Activated naive CD4-positive, alpha-beta T cell treated with anti-CD3 and anti-CD28 coated beads, Interleukin-2, amount 50 U/mL, for 24 hours (primary cell): ENCODE data around the gene ZNF334.

Experiments
- H3K27ac Mint-ChIP-seq: one replicate; pipeline ENCODE4 v1.8.0; 2021; ENCODE audit warnings: mild to moderate bottlenecking, mixed read lengths
- H3K27me3 Mint-ChIP-seq: one replicate; pipeline ENCODE4 v1.8.0; 2021; ENCODE audit warnings: mixed read lengths
- H3K36me3 Mint-ChIP-seq: one replicate; pipeline ENCODE4 v1.8.0; 2021; ENCODE audit warnings: mixed read lengths
- H3K4me1 Mint-ChIP-seq: one replicate; pipeline ENCODE4 v1.8.0; 2021; ENCODE audit warnings: mixed read lengths
- H3K4me3 Mint-ChIP-seq: one replicate; pipeline ENCODE4 v1.8.0; 2021; ENCODE audit warnings: mild to moderate bottlenecking, mixed read lengths
- H3K9me3 Mint-ChIP-seq: one replicate; pipeline ENCODE4 v1.8.0; 2021; ENCODE audit warnings: mixed read lengths

The ZNF334 gene

DNA sequence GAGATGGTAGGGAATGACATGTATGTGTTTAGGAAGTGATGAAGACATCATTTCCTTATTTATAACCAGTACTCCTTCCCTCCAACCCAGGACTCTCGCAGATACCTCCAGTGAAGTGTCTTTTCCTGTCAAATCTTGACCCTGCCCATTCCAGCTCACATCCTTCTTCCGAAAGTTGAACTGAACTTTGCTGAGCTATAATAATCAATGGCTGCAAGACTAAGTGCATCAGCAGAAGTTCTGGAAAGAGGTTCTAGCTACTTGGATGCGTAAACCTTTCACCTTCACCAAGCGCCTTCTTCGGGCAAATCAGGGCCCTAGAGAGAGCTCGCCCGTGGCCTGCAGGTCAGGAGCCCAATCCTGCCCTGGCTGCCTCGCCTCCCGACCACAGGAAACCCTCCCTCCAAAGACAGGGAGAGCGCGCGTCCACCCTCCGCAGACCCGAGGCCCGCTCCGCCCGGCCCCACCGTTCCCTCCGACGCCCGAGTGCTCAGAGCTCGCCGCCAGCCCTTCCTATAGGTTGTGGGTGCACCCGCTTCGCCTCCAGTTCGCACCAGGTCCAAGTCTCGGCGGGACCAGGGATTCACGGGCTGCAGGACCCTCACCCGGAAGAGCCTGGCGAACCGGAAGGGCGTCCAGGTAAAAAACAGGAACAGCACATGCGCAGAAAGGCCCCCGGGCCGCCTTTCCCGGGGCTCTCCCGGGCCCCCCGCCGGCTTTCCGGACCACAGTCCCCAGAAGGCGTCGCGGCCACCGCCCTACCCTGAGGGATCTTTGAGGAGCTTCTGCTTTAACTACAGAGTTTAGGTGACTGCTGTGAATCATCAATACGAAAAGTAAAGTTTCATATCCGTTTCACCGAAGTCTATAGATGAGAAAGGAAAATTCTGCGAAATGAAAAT is at the start of gene ZNF334:
ZNF334 (minus strand) TSS at position 617 of the 902 bp plus-strand sequence. CDS start 1,457 bp downstream, outside the sequence.
- Mint-ChIP-seq H3K36me3 (peaks cover 1% of the 10 kb centered on the region), H3K27me3 (peaks cover 26% of the 10 kb centered on the region), H3K4me3 (peak within 1 kb of the TSS; percentile 81), H3K27ac (no peak within 1 kb of the TSS), H3K4me1 (peaks cover 5% of the 10 kb centered on the region), H3K9me3 (no peaks in the 10 kb centered on the region)

DNA sequence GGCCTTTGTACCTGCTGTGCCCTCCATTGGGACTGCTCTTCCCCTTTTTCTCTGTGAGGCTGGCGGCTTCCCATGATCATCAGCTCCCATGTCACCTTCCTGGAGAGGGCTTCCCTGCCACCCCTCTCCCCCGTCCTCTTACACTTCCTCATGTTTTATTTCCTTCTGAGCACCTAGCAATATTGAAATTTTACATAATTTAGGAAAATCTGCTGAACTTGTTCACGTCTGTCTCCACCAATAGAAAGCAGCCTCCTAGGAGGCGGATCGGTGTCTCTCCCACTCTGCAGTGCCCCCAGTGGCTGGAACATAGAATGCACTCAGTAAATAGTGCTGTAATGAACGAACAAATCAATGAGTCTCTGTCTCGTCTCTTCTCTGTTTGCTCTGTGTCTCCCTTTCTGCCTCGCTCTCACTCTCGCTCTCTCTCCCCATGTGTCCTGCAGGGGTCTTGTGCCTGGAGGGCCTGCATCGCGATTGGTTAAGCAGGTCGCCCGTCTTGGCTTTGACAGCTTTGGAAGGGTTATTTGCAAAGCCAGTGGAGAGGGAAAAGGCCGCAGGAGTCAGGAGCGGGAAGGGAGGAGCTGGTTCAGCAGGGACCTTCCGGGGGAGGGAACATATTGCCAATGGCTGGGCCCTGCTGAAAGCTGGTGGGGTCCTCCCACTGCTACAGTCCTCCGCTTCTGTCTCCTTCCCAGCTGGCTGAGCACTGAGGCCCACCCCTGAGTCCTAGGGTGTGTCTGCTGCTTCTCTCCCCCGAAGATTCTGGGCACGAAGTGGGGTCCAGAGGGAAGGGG is 49.2 kb upstream of the ZNF334 start:
- no peak overlapping the region for H3K4me3 Mint-ChIP-seq
- no peak overlapping the region for H3K27ac Mint-ChIP-seq
- peaks cover 7% of the 10 kb centered on the region for H3K27me3 Mint-ChIP-seq
- H3K9me3 Mint-ChIP-seq, result no peaks in the 10 kb centered on the region
- no peaks in the 10 kb centered on the region for H3K36me3 Mint-ChIP-seq
- H3K4me1 Mint-ChIP-seq, result peaks cover 8% of the 10 kb centered on the region

DNA sequence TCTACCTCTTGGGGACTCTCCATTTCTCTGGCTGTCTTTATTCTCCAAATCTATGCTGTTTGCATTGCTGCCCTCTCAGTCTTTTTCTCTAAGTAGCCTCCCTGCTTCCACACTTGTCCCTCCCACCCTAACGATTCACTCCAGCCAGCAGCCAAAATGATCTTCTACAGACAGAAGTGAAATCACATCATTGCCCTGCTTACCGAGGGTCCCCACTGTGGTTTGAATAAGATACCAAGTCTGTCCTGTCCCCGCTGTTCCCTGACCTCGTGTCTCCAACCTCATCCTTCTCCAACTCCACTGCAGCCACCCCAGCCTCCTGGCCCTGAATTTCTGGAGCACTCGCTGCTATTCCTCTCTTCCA is 48.6 kb upstream of the ZNF334 start:
- Mint-ChIP-seq H3K36me3 (no peaks in the 10 kb centered on the region), H3K9me3 (no peaks in the 10 kb centered on the region), H3K27ac (no peak overlapping the region), H3K4me3 (no peak overlapping the region), H3K4me1 (peaks cover 8% of the 10 kb centered on the region), H3K27me3 (peaks cover 4% of the 10 kb centered on the region)

DNA sequence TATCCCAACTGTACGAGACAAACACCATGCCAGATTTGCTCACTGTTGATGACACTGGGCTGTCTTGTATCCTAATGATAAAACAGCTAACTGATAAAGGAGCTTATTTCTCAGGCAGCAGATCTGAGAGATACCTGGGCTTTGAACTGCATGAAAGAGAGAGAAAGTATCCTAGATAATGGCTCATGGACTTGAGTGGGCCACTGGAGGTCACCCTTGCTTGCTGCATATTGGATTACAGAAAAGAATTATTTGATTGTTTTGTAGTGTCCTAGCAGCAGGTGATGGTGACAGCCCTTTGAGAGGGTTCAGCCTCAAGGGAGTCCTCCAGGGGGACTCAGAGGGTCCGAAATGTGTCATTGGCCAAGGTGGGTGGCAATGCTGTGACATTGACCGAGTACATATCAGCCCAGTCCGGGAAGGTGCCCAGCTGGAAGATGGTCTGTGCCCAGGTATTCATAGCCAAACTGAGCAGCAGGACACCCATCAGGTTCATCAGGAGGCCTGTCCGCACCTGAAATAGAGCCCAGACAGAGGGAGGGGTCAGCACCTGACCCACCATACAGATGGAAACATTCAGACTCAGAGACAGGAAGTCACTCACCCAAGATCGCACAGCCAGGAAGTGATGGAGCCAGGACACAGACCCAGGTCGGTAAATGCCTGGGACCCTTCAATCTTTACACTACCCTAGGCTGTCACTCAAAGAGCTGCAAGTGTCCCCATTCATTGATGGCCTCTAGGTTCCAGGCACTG is 46.5 kb upstream of the ZNF334 start:
- no peaks in the 10 kb centered on the region for H3K36me3 Mint-ChIP-seq
- H3K9me3 Mint-ChIP-seq, result no peaks in the 10 kb centered on the region
- H3K27me3 Mint-ChIP-seq, result no peaks in the 10 kb centered on the region
- no peak overlapping the region for H3K4me3 Mint-ChIP-seq
- peaks cover 8% of the 10 kb centered on the region for H3K4me1 Mint-ChIP-seq
- no peak overlapping the region for H3K27ac Mint-ChIP-seq

DNA sequence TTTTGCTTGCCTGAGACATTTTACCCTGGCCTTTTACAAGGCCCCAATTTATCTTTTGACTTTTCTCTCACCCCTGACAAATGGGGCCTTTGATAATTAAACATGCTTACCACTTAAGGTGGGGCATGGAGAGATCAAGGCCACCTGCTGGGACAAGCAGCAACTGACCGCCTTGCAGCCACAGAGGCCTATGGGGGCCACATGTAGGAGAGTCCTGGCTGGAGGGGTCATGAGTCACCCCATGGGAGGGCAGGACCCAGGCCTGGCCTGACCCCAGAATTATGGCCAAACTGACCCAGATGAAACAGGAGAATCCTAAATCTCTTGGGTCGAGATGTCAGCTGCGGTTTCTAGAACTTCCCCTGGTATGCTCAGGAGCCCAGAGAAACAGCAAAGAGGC is 45.6 kb upstream of the ZNF334 start:
- Mint-ChIP-seq H3K9me3 (no peaks in the 10 kb centered on the region), H3K27ac (no peak overlapping the region), H3K4me1 (peaks cover 8% of the 10 kb centered on the region), H3K36me3 (no peaks in the 10 kb centered on the region), H3K4me3 (no peak overlapping the region), H3K27me3 (no peaks in the 10 kb centered on the region)

DNA sequence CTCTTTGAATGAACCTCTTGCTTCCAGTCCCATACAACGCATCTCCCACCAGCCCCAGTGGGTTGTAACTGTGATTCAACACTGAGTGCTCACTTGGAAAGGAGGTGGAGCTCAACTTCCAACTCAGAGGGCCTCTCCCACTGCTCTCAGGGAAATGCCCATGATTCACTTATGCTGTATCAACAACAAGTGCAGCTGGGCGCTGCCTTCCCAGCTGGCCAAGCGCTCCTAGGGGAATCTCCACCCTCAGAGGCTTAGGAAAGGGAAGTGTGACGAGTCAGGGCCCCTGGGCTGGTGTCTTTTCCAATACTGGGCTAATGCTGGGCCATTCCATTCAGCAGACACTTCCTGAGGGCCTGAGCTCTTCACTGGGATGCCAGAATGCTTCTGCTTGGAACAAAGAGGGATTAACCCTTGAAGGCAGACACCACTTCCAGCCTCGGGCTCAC is 45.2 kb upstream of the ZNF334 start:
- no peaks in the 10 kb centered on the region for H3K9me3 Mint-ChIP-seq

DNA sequence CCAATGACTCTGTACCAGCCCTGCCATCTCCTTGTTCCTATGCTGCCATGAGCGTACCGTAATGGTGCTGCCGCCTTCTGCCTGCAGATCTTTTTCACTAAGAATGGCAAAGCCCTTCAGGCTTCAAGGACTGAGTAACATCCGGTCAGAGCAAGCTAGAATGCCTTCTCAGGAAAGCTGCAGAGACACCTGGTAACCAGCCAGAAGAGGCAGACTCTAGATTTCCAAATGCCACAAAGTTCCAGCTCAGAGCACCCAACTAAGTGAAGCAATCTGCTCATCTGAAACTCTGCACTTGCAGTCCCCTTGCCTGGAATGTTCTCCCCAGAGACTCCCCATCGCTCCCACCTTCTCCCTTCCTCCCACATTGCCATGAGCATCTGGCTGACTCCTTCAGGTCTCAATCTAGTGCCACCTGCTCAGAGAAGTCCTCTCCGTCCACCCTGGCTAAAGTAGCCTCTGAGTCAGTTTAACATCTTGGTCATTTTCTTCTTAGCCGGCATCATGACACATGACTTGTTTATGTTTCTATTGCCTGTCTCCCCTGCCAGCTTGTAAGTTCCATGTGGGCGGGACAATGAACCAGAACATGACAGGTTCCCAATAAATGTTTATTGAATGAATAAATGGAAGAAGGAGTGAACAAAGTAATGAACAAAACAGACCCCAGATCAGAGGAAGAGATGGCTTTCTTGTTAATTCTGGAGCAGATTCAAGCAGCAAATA is 44.0 kb upstream of the ZNF334 start:
- H3K4me3 Mint-ChIP-seq, result no peak overlapping the region
- H3K27me3 Mint-ChIP-seq, result no peaks in the 10 kb centered on the region
- H3K4me1 Mint-ChIP-seq, result peaks cover 19% of the 10 kb centered on the region
- no peak overlapping the region for H3K27ac Mint-ChIP-seq
- no peaks in the 10 kb centered on the region for H3K9me3 Mint-ChIP-seq
- H3K36me3 Mint-ChIP-seq, result no peaks in the 10 kb centered on the region

More for the DNA sequence above, 45.2 kb upstream of the ZNF334 start:
- Mint-ChIP-seq H3K4me1 (peaks cover 8% of the 10 kb centered on the region), H3K4me3 (no peak overlapping the region), H3K27ac (peak overlapping the region; percentile 59), H3K27me3 (no peaks in the 10 kb centered on the region), H3K36me3 (no peaks in the 10 kb centered on the region)

DNA sequence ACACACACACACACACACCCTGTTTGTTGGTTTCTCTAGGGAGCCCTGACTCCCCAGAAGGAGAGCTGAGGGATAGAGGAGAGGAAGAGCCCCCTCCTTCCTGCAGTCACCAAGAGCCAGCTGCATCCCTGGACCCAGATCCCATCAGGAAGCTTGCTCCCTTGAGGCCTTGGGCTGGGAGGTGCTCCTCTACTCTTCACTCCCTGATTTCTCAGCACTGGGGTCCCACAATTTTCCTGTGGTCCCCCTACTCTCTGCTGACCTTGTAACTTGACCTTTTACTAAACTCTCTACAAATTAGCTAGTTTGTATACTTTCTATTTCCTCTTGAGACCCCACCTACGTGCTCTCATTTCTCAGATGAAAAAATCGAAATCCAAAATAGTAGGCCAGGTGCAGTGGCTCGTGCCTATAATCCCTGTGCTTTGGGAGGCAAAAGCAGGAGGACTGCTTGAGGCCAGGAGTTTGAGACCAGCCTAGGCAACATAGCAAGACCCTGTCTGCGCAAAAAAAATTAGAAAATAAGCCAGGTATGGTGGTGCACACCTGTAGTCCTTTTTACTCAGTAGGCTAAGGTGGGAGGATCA is 42.1 kb upstream of the ZNF334 start:
- H3K4me3 Mint-ChIP-seq, result no peak overlapping the region

DNA sequence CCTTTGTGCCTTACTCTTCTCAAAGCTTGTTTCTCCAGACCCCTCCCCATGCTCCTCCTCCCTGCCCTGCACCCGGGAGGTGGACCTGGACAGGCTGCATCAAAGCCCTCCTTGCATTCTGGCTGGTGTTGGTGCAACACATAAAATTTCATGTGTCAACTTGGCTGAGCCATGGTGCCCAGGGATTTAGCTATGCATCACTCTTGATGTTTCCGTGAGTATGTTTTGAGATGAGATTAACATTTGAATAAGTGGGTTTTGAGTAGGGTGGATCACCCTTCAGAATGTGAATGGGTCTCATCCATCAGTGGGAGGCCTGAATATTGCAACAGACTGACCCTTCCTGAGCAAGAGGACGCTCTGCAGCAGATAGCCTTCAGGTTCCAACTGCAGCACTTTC is 41.5 kb upstream of the ZNF334 start:
- no peaks in the 10 kb centered on the region for H3K27me3 Mint-ChIP-seq
- peaks cover 20% of the 10 kb centered on the region for H3K4me1 Mint-ChIP-seq
- H3K36me3 Mint-ChIP-seq, result no peaks in the 10 kb centered on the region
- no peaks in the 10 kb centered on the region for H3K9me3 Mint-ChIP-seq
- H3K27ac Mint-ChIP-seq, result no peak overlapping the region
- no peak overlapping the region for H3K4me3 Mint-ChIP-seq

More for the DNA sequence above, 42.1 kb upstream of the ZNF334 start:
- Mint-ChIP-seq H3K9me3 (no peaks in the 10 kb centered on the region), H3K27ac (no peak overlapping the region), H3K4me1 (peaks cover 20% of the 10 kb centered on the region), H3K36me3 (no peaks in the 10 kb centered on the region), H3K27me3 (no peaks in the 10 kb centered on the region)

DNA sequence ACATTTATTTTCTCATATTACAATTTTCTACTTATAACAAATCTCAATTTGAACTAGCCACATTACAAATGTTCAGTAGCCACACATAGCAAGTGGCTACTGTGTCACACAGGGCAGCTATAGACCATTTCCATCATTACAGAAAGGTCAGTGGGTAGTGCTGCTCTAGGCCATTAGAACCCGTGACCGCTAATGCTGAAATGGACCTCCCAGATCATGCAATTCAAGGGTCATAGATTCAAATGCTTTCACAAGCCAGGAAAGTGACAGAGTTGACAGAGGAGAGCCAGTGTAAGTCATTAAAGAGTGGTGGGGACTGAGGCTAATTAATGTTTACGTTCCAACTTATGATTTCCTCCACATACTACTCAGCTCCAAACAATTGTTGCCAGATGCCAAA is 40.6 kb upstream of the ZNF334 start:
- Mint-ChIP-seq H3K9me3 (no peaks in the 10 kb centered on the region), H3K36me3 (no peaks in the 10 kb centered on the region), H3K4me3 (no peak overlapping the region), H3K27ac (no peak overlapping the region), H3K27me3 (no peaks in the 10 kb centered on the region), H3K4me1 (peaks cover 20% of the 10 kb centered on the region)

DNA sequence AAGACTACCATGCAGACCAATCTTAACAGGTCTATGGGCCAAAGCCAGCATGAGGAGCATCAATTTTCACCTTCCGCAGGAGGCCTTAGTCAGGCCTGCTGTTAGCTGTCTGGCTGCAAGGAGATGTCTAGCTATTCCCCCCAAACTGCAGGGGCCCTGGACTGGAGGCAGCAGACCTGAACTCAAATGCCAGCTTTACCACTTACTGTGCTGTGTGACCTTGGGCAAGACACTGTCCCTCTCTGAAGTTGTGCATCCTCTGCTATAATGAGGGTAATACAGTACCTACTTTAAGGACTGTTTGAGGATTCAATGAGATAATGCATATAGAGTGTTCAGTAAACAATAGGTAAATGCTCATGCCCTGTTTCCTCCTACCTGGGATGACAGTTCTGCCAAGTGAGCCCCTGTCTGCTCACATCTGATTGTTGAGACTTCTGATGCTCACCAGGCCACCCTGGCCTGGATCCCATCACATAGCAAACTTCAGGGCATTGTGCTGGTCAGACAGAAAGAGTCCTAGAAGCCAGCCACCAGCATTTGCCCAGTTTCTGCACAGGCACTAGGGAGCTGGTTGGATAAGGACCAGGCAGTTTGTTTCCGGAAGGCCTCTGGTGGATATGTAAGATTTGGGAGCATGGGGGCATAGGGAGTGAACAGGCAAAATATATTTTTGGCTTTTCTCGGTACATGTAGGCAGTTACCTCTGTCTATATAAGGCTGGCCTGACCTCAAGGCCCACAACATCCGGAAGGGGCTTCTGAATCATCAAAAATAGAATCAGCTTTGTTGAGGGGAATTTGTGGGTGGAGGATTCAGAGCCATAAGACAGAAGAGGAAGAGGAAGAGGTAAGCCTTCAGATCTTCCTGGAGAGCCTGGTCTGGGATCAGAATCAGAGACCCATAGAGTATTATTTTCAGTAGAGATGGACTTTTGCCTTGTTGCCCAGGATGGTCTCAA is 39.4 kb upstream of the ZNF334 start:
- Mint-ChIP-seq H3K27me3 (no peaks in the 10 kb centered on the region), H3K36me3 (no peaks in the 10 kb centered on the region), H3K4me3 (peak overlapping the region; percentile 6), H3K4me1 (peaks cover 11% of the 10 kb centered on the region), H3K9me3 (no peaks in the 10 kb centered on the region), H3K27ac (peak overlapping the region; percentile 57)

DNA sequence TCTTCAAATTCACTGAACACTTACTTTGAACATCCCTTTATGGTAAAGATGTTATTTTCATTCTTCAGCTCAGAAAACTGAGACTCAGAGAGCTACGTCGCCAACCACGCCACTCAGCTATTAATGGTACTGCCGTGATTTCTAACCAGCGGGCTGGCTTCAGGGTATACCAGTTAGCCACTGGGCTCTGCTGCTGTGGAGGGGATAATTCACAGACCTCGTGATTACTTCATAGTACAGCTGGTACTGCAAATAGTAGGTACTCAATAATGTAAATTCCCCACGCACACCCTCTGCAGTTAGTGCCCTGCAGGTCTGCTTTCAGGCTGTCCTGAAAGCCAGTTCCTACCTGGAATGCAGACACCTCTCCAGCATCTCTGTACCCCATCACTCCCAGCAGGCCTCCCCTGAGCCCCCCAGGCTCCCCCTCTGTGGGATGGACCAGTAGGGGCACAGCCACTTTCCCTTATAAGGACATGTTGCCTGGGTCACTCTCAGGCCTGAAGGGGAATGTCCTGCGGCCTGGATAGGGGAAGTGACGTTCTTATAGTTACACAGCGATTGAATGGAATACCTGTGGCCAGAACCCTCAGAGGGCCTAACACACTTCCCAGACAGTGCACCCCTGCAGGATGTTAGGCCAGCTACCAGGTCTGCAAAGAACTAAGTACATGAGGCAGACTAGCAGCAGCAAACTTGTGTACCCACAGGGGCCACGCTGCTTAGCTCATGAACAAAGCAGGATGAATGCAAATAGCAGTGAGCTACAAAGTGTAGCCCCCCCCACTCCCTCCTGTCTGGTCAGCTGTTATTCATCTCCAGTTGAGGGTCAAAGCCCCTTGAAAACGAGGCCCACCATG is 38.4 kb upstream of the ZNF334 start:
- H3K27ac Mint-ChIP-seq, result no peak overlapping the region

DNA sequence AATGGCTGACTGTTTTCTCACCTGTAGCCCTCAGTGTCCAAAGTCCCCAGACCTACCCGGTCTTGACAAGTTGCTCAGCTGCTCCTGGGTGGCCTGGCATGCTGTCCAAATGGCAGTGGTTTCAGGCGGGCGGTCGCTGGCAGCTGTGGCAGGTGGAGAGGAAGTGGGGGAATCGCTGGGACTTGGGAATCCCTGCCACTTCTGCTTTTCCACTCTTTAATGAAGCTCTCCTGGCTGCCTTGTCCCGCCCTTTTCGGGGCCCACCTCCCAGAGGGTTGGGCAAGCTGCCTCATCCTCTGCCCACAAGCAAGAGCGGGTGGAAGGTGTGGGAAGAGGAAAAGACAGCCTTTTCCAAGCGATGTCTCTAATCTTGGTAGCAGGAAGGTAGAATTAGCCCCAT is 37.1 kb upstream of the ZNF334 start, which contains the start of gene OCSTAMP:
OCSTAMP (minus strand) TSS at position 194 of the 400 bp plus-strand sequence; CDS start at position 100, 94 bp downstream.
- Mint-ChIP-seq H3K27ac (no peak within 1 kb of the TSS), H3K9me3 (no peaks in the 10 kb centered on the region), H3K36me3 (no peaks in the 10 kb centered on the region), H3K4me3 (no peak within 1 kb of the TSS), H3K4me1 (peaks cover 11% of the 10 kb centered on the region), H3K27me3 (no peaks in the 10 kb centered on the region)

More for the DNA sequence above, 38.4 kb upstream of the ZNF334 start:
- H3K27me3 Mint-ChIP-seq, result no peaks in the 10 kb centered on the region
- H3K9me3 Mint-ChIP-seq, result no peaks in the 10 kb centered on the region
- H3K4me1 Mint-ChIP-seq, result peaks cover 11% of the 10 kb centered on the region
- H3K4me3 Mint-ChIP-seq, result no peak overlapping the region
- H3K36me3 Mint-ChIP-seq, result no peaks in the 10 kb centered on the region
